GM19099 (cell line): ENCODE measurements around the gene AKR7A3.
"Not testable (repeated sequence)": the region's sequence is repeated elsewhere in the genome, so short reads cannot be mapped to it uniquely, and the experiment has no call there.

Experiments
- POLR2A ChIP-seq: IDR thresholded peaks from 3 replicates; pipeline ENCODE4 v1.6.1; 2011; ENCODE audit warnings: low read depth; ENCODE audit not compliant: insufficient read length; ENCODE audit errors: extremely low read depth

Gene AKR7A3

GRCh38 chr1:19288324-19289241, at the start of gene AKR7A3:
TSS of gene AKR7A3 (minus strand) at chr1:19288770. CDS start at chr1:19288709, 61 bp downstream.
- not testable (repeated sequence) for TF ChIP-seq POLR2A

DNA sequence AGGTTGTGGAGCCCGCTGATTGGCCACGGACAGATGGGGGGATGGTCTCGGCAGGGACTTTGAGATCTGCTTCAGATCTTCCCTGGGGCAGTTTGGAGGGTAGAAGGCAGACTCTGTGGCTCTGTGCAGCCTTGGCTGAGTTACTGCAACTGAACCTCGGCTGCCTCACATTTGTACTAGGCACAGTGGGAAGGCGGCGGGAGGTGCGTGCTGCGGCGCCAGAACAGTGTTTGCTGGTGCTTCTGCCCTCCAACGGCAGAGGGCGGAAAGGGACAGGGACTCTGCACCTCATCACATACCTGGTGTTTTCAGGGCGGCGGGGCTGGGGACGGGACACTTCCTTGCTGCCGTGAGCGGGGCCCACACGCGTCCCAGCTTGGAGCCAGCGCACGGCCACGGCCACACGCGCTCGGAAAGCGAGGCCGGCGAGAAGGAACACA, 49.8 kb upstream of the AKR7A3 start:
- no peak for TF ChIP-seq POLR2A

GRCh38 chr1:19337289-19337688, 48.7 kb upstream of the AKR7A3 start:
- TF ChIP-seq POLR2A, result no peak

DNA sequence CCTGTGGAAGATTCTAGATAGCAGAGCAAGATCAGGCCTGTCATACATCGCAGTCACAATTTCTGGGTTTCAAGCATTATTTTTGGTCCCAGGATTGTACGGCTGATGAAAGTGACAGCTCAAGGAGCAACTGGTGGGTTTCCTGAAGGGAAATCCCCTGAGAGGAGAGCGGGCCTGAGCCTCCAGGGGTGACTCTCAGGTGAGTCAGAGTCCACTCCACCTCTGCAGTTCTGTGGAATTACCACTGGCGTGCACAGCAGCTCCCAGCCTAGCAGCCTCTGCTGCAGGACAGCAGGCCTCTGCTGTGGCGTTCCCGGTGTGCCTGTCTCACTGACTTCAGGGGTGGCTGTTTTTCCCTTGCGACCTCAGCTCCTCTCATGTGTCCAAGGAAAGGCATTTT, 48.0 kb upstream of the AKR7A3 start:
- TF ChIP-seq POLR2A, result no peak

DNA sequence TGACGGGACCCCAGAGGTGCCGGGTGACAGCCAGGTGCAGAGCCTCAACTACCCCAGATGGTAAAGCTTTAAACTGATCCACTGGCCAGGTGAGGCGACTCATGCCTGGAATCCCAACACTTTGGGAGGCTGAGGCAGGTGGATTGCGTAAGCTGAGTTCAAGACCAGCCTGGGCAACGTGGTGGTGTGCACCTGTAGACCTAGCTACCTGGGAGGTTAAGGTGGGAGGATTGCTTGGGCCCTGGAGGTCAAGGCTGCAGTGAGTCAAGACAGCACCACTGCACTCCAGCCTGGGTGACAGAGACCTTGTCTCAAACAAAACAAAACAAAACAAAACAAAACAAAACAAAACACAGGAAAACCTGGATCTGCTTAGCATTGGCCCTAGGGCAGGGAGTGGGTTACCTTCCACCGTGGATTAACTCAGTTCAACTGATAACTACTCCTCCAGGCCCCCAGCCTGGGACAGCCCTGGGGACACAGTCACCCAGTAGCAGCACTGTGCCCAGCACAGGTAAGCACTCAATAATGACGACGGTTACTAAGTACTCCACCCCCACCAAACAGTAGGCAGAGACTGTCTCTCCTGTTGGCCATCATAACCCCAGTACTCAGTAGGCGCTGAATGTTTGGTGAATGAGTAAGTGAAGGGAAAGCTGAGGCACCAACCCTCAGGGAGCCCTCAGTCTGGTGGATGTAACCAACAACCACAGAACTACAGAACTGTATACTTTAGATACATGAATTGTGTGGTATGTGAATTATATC, 45.2 kb upstream of the AKR7A3 start:
- TF ChIP-seq POLR2A, result no peak

- no peak for TF ChIP-seq POLR2A
These were observed 44.3 kb upstream of the AKR7A3 start for GRCh38 chr1:19332832-19333231.

DNA sequence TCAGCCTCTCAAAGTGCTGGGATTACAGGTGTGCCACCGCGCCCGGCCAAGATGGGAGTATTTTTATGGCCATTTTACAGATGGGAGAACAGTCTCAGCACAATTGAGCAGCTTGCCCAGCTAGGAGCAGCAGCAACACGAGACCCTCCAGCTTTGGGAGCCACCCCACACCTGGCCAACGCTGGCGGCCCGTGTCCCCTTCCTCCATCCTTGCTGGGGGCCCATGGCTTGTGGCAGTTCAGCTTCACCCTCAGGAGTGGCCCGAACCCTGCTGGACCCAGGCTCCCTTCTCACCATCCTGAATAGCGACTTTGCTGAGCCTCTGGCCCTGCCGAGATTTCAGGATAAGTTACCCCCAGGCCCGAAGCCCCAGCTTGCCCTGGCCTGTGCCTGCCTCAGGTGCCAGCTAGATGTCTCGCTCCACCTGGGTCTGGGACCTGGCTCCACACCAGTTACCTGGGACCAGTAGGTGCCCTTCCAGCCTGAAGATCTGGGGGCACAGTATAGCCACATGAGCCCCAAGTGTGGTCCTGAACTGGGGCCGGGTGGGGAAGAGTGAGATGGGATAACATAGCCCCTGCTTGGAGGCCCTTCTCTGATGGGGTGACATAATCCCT, 42.8 kb upstream of the AKR7A3 start:
- TF ChIP-seq POLR2A, result no peak

GRCh38 chr1:19330449-19331135, 42.0 kb upstream of the AKR7A3 start:
- no peak for TF ChIP-seq POLR2A

GRCh38 chr1:19329611-19330010, 41.0 kb upstream of the AKR7A3 start:
- no peak for TF ChIP-seq POLR2A

- TF ChIP-seq POLR2A, result no peak
These were observed 40.6 kb upstream of the AKR7A3 start for GRCh38 chr1:19329188-19329587.

- no peak for TF ChIP-seq POLR2A
These were observed 39.9 kb upstream of the AKR7A3 start for GRCh38 chr1:19328486-19328885.

DNA sequence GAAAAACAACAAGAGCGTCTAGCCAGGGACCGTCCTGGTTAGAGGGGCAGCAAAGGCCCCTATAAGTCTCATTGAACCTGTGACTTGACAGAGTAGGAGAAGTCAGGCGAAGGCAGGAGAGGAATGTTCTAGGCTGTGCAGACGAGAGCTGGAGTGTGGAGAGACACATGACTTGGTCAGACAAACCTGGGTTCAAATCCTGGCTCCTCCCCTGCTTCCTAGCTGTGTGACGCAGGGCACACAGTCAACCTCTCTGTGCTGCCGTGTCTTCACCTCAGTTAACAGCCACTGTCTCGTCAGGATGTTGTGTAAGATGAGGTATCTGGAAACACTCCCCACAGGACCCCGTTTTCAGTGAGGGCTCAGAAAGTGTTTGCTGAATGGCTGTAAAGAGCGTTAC, 39.2 kb upstream of the AKR7A3 start:
- TF ChIP-seq POLR2A, result no peak

DNA sequence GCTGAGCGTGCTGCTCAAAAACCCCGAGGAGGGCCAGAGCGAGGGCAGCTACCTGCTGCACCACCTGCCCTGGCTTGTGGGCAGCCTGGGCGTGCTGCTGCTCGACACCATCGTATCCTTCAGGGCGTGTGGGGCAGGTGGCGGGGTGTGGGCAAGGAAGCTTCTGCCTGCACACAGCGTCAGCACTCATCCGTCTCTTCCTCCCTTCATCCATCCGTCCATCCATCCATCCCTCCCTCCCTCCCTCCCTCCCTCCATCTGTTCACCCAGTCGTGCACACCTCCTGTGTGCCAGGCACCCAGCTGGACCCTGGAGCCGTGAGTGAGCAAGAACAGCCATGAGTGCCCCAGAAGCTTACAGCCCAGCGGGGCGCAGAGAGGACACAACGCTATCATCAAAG, 38.7 kb upstream of the AKR7A3 start:
- TF ChIP-seq POLR2A, result no peak

GRCh38 chr1:19326748-19327065, 38.1 kb upstream of the AKR7A3 start:
- no peak for TF ChIP-seq POLR2A
